Measurements from ENCODE around the gene TTC12. TPM values are rescaled to one million over a fixed set of nuclear protein-coding genes. Genes with fewer than 3 reads are reported as not detected.

Gene TTC12
- total and polyA plus RNA-seq, 8 donors = 12.4 to 42.4 (median 31.4) TPM

GRCh38 chr11:113269636-113270035 is 44.7 kb upstream of the TTC12 start:
- intact Hi-C loops (cut with DNase I) = no loop called here
- TF ChIP-seq CTCF (IDR thresholded peaks at IDR 0.05) = no peak
- no peak for ATAC-seq

GRCh38 chr11:113270080-113270479 is 44.3 kb upstream of the TTC12 start:
- Histone ChIP-seq H3K27me3 (peaks cover 0 to 4% of the 10 kb centered on the region in 2 donors), H3K27ac (no peak overlapping the region), H3K36me3 (no peaks in the 10 kb centered on the region), H3K4me3 (no peak overlapping the region), H3K9me3 (no peaks in the 10 kb centered on the region), H3K4me1 (no peaks in the 10 kb centered on the region)
- no peak for ATAC-seq
- peak in 1 of 4 donors; percentile 70 for DNase-seq
- no peak for TF ChIP-seq CTCF (IDR thresholded peaks at IDR 0.05)
- intact Hi-C loops (cut with DNase I) = no loop called here

More at GRCh38 chr11:113269636-113270035, 44.7 kb upstream of the TTC12 start:
- Histone ChIP-seq H3K4me3 (no peak overlapping the region), H3K36me3 (no peaks in the 10 kb centered on the region), H3K4me1 (no peaks in the 10 kb centered on the region), H3K27ac (no peak overlapping the region), H3K27me3 (peaks cover 0 to 4% of the 10 kb centered on the region in 2 donors), H3K9me3 (no peaks in the 10 kb centered on the region)
- no peak for DNase-seq

- no peaks in the 10 kb centered on the region for H3K9me3 ChIP-seq
Measured at GRCh38 chr11:113271551-113272245, 42.7 kb upstream of the TTC12 start.

GRCh38 chr11:113272281-113272680 is 42.1 kb upstream of the TTC12 start:
- no peak for TF ChIP-seq CTCF (IDR thresholded peaks at IDR 0.05)
- Histone ChIP-seq H3K27me3 (no peaks in the 10 kb centered on the region), H3K27ac (no peak overlapping the region), H3K36me3 (no peaks in the 10 kb centered on the region), H3K4me1 (no peaks in the 10 kb centered on the region), H3K4me3 (no peak overlapping the region), H3K9me3 (no peaks in the 10 kb centered on the region)
- no peak for ATAC-seq
- intact Hi-C loops (cut with DNase I) = no loop called here
- no peak for DNase-seq

More at GRCh38 chr11:113271551-113272245, 42.7 kb upstream of the TTC12 start:
- no peaks in the 10 kb centered on the region for H3K36me3 ChIP-seq
- peaks cover 0 to 1% of the 10 kb centered on the region in 2 donors for H3K27me3 ChIP-seq
- H3K27ac ChIP-seq = no peak overlapping the region
- no peaks in the 10 kb centered on the region for H3K4me1 ChIP-seq
- ATAC-seq (no peak), DNase-seq (no peak)
- no peak for TF ChIP-seq CTCF (IDR thresholded peaks at IDR 0.05)
- no peak overlapping the region for H3K4me3 ChIP-seq
- intact Hi-C loops (cut with DNase I) = no loop called here

GRCh38 chr11:113272927-113273615 is 41.3 kb upstream of the TTC12 start:
- Histone ChIP-seq H3K36me3 (no peaks in the 10 kb centered on the region), H3K27ac (no peak overlapping the region), H3K4me1 (no peaks in the 10 kb centered on the region), H3K4me3 (no peak overlapping the region), H3K9me3 (no peaks in the 10 kb centered on the region), H3K27me3 (no peaks in the 10 kb centered on the region)
- no peak for TF ChIP-seq CTCF (IDR thresholded peaks at IDR 0.05)
- intact Hi-C loops (cut with DNase I) = no loop called here
- DNase-seq = peak in 1 of 4 donors; percentile 70
- ATAC-seq = no peak

Measured in left lung (tissue), 10 donors.